OCI-LY7 (cell line): ENCODE results near the gene RHO. TPM values are rescaled to one million over a fixed set of nuclear protein-coding genes. Genes with fewer than 3 reads are reported as not detected.
"Not testable (repeated sequence)": the region's sequence is repeated elsewhere in the genome, so short reads cannot be mapped to it uniquely, and the experiment has no call there.

Experiments
- BruUV-seq: library from RNA; stranded (reverse); fragments of 400-500 nt; replicated peaks from 2 replicates; lab custom pipeline; 2021; lab: Mats Ljungman, UMichigan
- CTCF ChIA-PET: fragments of 300-600 bp; sonication (Branson Sonifier 250); formaldehyde crosslinking; loops from one replicate; lab custom pipeline; 2022; ENCODE audit warnings: antibody characterized with exemption; ENCODE audit not compliant: unreplicated experiment; lab: Charles Lee
- POLR2A ChIA-PET: fragments of 300-600 bp; sonication (Branson Sonifier 250); formaldehyde crosslinking; loops from one replicate; lab custom pipeline; 2022; ENCODE audit warnings: antibody characterized with exemption; lab: Charles Lee
- DNase-seq: peaks from one replicate; pipeline ENCODE4 v3.0.0-alpha.2; 2015; ENCODE audit warnings: low spot score
- H2AFZ ChIP-seq: fragments of 200-600 bp; sonication (generic), shearing (Covaris generic); 2 replicates; pipeline ENCODE4 v1.6.1; 2014; ENCODE audit warnings: mild to moderate bottlenecking, antibody characterized with exemption, low read length, moderate library complexity
- H3K27ac ChIP-seq: fragments of 200-600 bp; sonication (generic); 2 replicates; pipeline ENCODE4 v1.5.1; 2014; ENCODE audit warnings: mixed run types, low read depth, mild to moderate bottlenecking, moderate library complexity, low read length, inconsistent platforms; ENCODE audit not compliant: poor library complexity, severe bottlenecking
- H3K36me3 ChIP-seq: fragments of 200-600 bp; sonication (generic); 2 replicates; pipeline ENCODE4 v1.6.1; 2014; ENCODE audit warnings: mild to moderate bottlenecking, antibody characterized with exemption, low read length, moderate library complexity, mixed read lengths; ENCODE audit not compliant: insufficient read depth
- H3K4me1 ChIP-seq: fragments of 200-600 bp; sonication (generic); 2 replicates; pipeline ENCODE4 v1.5.1; 2014; ENCODE audit warnings: mild to moderate bottlenecking, low read length; ENCODE audit not compliant: insufficient read depth, poor library complexity, severe bottlenecking
- H3K4me2 ChIP-seq: fragments of 200-600 bp; sonication (generic); 2 replicates; pipeline ENCODE4 v1.6.1; 2014; ENCODE audit warnings: mild to moderate bottlenecking, low read length
- H3K4me3 ChIP-seq: fragments of 200-600 bp; sonication (generic); 2 replicates; pipeline ENCODE4 v1.5.1; 2014; ENCODE audit warnings: mild to moderate bottlenecking, low read depth, low read length; ENCODE audit not compliant: poor library complexity, severe bottlenecking
- H3K79me2 ChIP-seq: fragments of 200-600 bp; sonication (generic); 2 replicates; pipeline ENCODE4 v1.6.1; 2016; ENCODE audit warnings: low read depth, mild to moderate bottlenecking, low read length, moderate library complexity, mixed read lengths; ENCODE audit not compliant: insufficient read depth
- H3K9me2 ChIP-seq: fragments of 200-600 bp; sonication (generic); 2 replicates; pipeline ENCODE4 v1.6.1; 2016; ENCODE audit warnings: mild to moderate bottlenecking, low read length, mixed read lengths; ENCODE audit not compliant: insufficient read depth
- H3K9me3 ChIP-seq: fragments of 200-600 bp; sonication (generic); 2 replicates; pipeline ENCODE4 v1.6.1; 2014; ENCODE audit warnings: mild to moderate bottlenecking, mixed run types, low read length, mixed read lengths
- H4K20me1 ChIP-seq: fragments of 200-600 bp; sonication (generic); 2 replicates; pipeline ENCODE4 v1.6.1; 2014; ENCODE audit warnings: mild to moderate bottlenecking, antibody characterized with exemption, low read length, moderate library complexity, mixed read lengths; ENCODE audit not compliant: insufficient read depth
- CTCF ChIP-seq: fragments of 200-600 bp; sonication (generic); conservative IDR thresholded peaks from 2 replicates; pipeline ENCODE4 v1.5.1; 2014; ENCODE audit warnings: mild to moderate bottlenecking, antibody characterized with exemption, low read length, moderate library complexity, mixed read lengths
- EZH2phosphoT487 ChIP-seq: fragments of 200-600 bp; sonication (generic); IDR thresholded peaks from 2 replicates; pipeline ENCODE4 v1.6.1; 2018; ENCODE audit warnings: low read depth, borderline replicate concordance, mild to moderate bottlenecking, mixed run types, antibody characterized with exemption, low read length, moderate library complexity, mixed read lengths
- intact Hi-C: fragments of 100-400 bp; cut with micrococcal nuclease; formaldehyde crosslinking; loops from one replicate; pipeline ENCODE4 v1.10.0; 2022; ENCODE audit not compliant: unreplicated experiment
- total RNA-seq, 2 experiments: library from RNA; depleted of rRNA in 1 of 2; stranded (reverse); fragments of >200 nt in 1 of 2; shearing (Covaris generic) in 1 of 2; gene quantifications; 2 replicates each; pipeline ENCODE4 v1.2.3, GENCODE V29; 2014 to 2022

RHO gene
- total RNA-seq, 2 experiments from 2014 or later, result not detected

GRCh38 chr3:129490273-129490675 lies 38.2 kb upstream of the RHO start:
- no peaks in the 10 kb centered on the region for H3K9me3 ChIP-seq
- TF ChIP-seq EZH2phosphoT487 (no peak), CTCF (peak; percentile 95)
- no peaks in the 10 kb centered on the region for H3K9me2 ChIP-seq
- CTCF ChIA-PET, result interaction anchor here (0.5 to 1.2 kb wide), 10 partner anchors 13 to 443 kb away, joined by 3 to 7 read pairs (median 4); partner anchors contain the start of gene PLXND1
- no peak overlapping the region for H3K4me2 ChIP-seq
- POLR2A ChIA-PET, result interaction anchor here (0.6 to 1.1 kb wide), 7 partner anchors 10 to 464 kb away, joined by 3 to 4 read pairs (median 3); no protein-coding TSS in a partner anchor
- intact Hi-C loops, result loop anchor here (1.0 to 2.0 kb wide), 5 partner anchors 107 to 444 kb away; no protein-coding TSS in a partner anchor
- no TSS peak for BruUV-seq
- H3K27ac ChIP-seq, result no peak overlapping the region
- H3K79me2 ChIP-seq, result no peaks in the 10 kb centered on the region
- no peak overlapping the region for H3K4me3 ChIP-seq
- no peaks in the 10 kb centered on the region for H3K4me1 ChIP-seq
- H4K20me1 ChIP-seq, result no peaks in the 10 kb centered on the region
- DNase-seq, result peak; percentile 76
- H2AFZ ChIP-seq, result no peak overlapping the region
- H3K36me3 ChIP-seq, result 0 out of 2 replicates have a peak, but pooled peaks cover 7% of the 10 kb centered on the region

- CTCF ChIA-PET, result interaction anchor here (1.2 kb wide), 1 partner anchor 112 kb away, joined by 3 read pairs; no protein-coding TSS in a partner anchor
- H2AFZ ChIP-seq, H3K4me3 ChIP-seq, H3K36me3 ChIP-seq, H3K27ac ChIP-seq, H3K9me2 ChIP-seq, H3K9me3 ChIP-seq, H3K4me1 ChIP-seq, BruUV-seq, H3K79me2 ChIP-seq, H4K20me1 ChIP-seq, DNase-seq, H3K4me2 ChIP-seq: not testable (repeated sequence)
- POLR2A ChIA-PET, result interaction anchor here (1.1 kb wide), 1 partner anchor 333 kb away, joined by 3 read pairs; no protein-coding TSS in a partner anchor
- intact Hi-C loops, result loop anchor here (2.0 kb wide), 1 partner anchor 108 kb away; no protein-coding TSS in a partner anchor
These were observed 37.4 kb upstream of the RHO start for GRCh38 chr3:129491077-129491476.

- POLR2A ChIA-PET, result interaction anchor here (0.6 to 1.2 kb wide), 2 partner anchors 34 to 892 kb away, joined by 3 read pairs; no protein-coding TSS in a partner anchor
- no peak overlapping the region for H3K4me3 ChIP-seq
- intact Hi-C loops, result loop anchor here (2.0 kb wide), 1 partner anchor 109 kb away; no protein-coding TSS in a partner anchor
- CTCF ChIA-PET, result no interaction called here
- no peak overlapping the region for H3K27ac ChIP-seq
- H3K9me3 ChIP-seq, result no peaks in the 10 kb centered on the region
- no peak overlapping the region for H3K4me2 ChIP-seq
- DNase-seq, result no peak
- no peaks in the 10 kb centered on the region for H3K4me1 ChIP-seq
- H3K79me2 ChIP-seq, result no peaks in the 10 kb centered on the region
- no peak overlapping the region for H2AFZ ChIP-seq
- no peaks in the 10 kb centered on the region for H4K20me1 ChIP-seq
- 0 out of 2 replicates have a peak, but pooled peaks cover 7% of the 10 kb centered on the region for H3K36me3 ChIP-seq
- H3K9me2 ChIP-seq, result no peaks in the 10 kb centered on the region
- no TSS peak for BruUV-seq
- TF ChIP-seq CTCF (no peak), EZH2phosphoT487 (no peak)
These were observed 36.6 kb upstream of the RHO start for GRCh38 chr3:129491794-129492193.
